Measurements from ENCODE around the gene SBNO2.
A peak's percentile ranks its signal among the peaks of the same experiment; 100 is the strongest.

SBNO2 gene

GRCh38 chr19:1221904-1222255 lies 47.8 kb upstream of the SBNO2 start:
- H3F3A ChIP-seq (ENCODE audit: low read depth) = no peaks in the 10 kb centered on the region
- no peaks in the 10 kb centered on the region for H3K9me3 ChIP-seq (ENCODE audit: insufficient read depth, low read depth, low read length)
- no peak overlapping the region for H3K4me2 ChIP-seq (ENCODE audit: low read depth, low read length, poor library complexity, severe bottlenecking)
- H3K9ac ChIP-seq (ENCODE audit: low read depth, low read length, poor library complexity, severe bottlenecking) = no peak overlapping the region
- no peaks in the 10 kb centered on the region for H3K4me1 ChIP-seq (ENCODE audit: insufficient read depth, low read length, poor library complexity, severe bottlenecking)
- no peaks in the 10 kb centered on the region for H3K27me3 ChIP-seq (ENCODE audit: insufficient read depth, low read length, poor library complexity, severe bottlenecking)
- TF ChIP-seq, protein P1, sequence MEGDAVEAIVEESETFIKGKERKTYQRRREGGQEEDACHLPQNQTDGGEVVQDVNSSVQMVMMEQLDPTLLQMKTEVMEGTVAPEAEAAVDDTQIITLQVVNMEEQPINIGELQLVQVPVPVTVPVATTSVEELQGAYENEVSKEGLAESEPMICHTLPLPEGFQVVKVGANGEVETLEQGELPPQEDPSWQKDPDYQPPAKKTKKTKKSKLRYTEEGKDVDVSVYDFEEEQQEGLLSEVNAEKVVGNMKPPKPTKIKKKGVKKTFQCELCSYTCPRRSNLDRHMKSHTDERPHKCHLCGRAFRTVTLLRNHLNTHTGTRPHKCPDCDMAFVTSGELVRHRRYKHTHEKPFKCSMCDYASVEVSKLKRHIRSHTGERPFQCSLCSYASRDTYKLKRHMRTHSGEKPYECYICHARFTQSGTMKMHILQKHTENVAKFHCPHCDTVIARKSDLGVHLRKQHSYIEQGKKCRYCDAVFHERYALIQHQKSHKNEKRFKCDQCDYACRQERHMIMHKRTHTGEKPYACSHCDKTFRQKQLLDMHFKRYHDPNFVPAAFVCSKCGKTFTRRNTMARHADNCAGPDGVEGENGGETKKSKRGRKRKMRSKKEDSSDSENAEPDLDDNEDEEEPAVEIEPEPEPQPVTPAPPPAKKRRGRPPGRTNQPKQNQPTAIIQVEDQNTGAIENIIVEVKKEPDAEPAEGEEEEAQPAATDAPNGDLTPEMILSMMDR (conservative IDR thresholded peaks at IDR 0.05; ENCODE audit: low read length) = no peak
- TF ChIP-seq EZH2phosphoT487 (IDR thresholded peaks at IDR 0.05; ENCODE audit: borderline replicate concordance) = no peak
- H3K9me2 ChIP-seq (replicated peaks; ENCODE audit: low read depth, low read length) = no peaks in the 10 kb centered on the region
- peaks cover 25% of the 10 kb centered on the region; the same call in 1 of the 2 replicates for H3K36me3 ChIP-seq (ENCODE audit: insufficient read depth, low read length)
- H2AFZ ChIP-seq (ENCODE audit: low read length) = no peak overlapping the region
- peaks cover 12% of the 10 kb centered on the region for H4K20me1 ChIP-seq (ENCODE audit: insufficient read depth, low read length, poor library complexity, severe bottlenecking)
- H3K4me3 ChIP-seq (ENCODE audit: low read length, poor library complexity, severe bottlenecking) = no peak overlapping the region
- H3K79me2 ChIP-seq (ENCODE audit: insufficient read depth, low read length) = peaks cover 25% of the 10 kb centered on the region; the same call in 1 of the 2 replicates

GRCh38 chr19:1220976-1221903 lies 47.2 kb upstream of the SBNO2 start:
- Histone ChIP-seq H3K27me3 (ENCODE audit: insufficient read depth, low read length, poor library complexity, severe bottlenecking) (no peaks in the 10 kb centered on the region), H3K79me2 (ENCODE audit: insufficient read depth, low read length) (peaks cover 32% of the 10 kb centered on the region; the same call in 1 of the 2 replicates), H3K9me2 (replicated peaks; ENCODE audit: low read depth, low read length) (no peaks in the 10 kb centered on the region), H3F3A (ENCODE audit: low read depth) (no peaks in the 10 kb centered on the region), H2AFZ (ENCODE audit: low read length) (no peak overlapping the region), H3K4me1 (ENCODE audit: insufficient read depth, low read length, poor library complexity, severe bottlenecking) (no peaks in the 10 kb centered on the region), H3K36me3 (ENCODE audit: insufficient read depth, low read length) (peaks cover 19% of the 10 kb centered on the region; the same call in 1 of the 2 replicates), H3K4me2 (ENCODE audit: low read depth, low read length, poor library complexity, severe bottlenecking) (no peak overlapping the region), H4K20me1 (ENCODE audit: insufficient read depth, low read length, poor library complexity, severe bottlenecking) (peaks cover 12% of the 10 kb centered on the region), H3K9me3 (ENCODE audit: insufficient read depth, low read depth, low read length) (no peaks in the 10 kb centered on the region), H3K4me3 (ENCODE audit: low read length, poor library complexity, severe bottlenecking) (no peak overlapping the region), H3K9ac (ENCODE audit: low read depth, low read length, poor library complexity, severe bottlenecking) (no peak overlapping the region)
- TF ChIP-seq, protein P1 (conservative IDR thresholded peaks at IDR 0.05; ENCODE audit: low read length) = peak; percentile 52
- no peak for TF ChIP-seq EZH2phosphoT487 (IDR thresholded peaks at IDR 0.05; ENCODE audit: borderline replicate concordance)

- Histone ChIP-seq H3K9ac (ENCODE audit: low read depth, low read length, poor library complexity, severe bottlenecking) (no peak overlapping the region), H3K9me2 (replicated peaks; ENCODE audit: low read depth, low read length) (no peaks in the 10 kb centered on the region), H4K20me1 (ENCODE audit: insufficient read depth, low read length, poor library complexity, severe bottlenecking) (peaks cover 12% of the 10 kb centered on the region), H2AFZ (ENCODE audit: low read length) (no peak overlapping the region), H3K27me3 (ENCODE audit: insufficient read depth, low read length, poor library complexity, severe bottlenecking) (no peaks in the 10 kb centered on the region), H3F3A (ENCODE audit: low read depth) (no peaks in the 10 kb centered on the region), H3K79me2 (ENCODE audit: insufficient read depth, low read length) (peaks cover 39% of the 10 kb centered on the region; the same call in 1 of the 2 replicates), H3K9me3 (ENCODE audit: insufficient read depth, low read depth, low read length) (no peaks in the 10 kb centered on the region), H3K36me3 (ENCODE audit: insufficient read depth, low read length) (peaks cover 19% of the 10 kb centered on the region; the same call in 1 of the 2 replicates), H3K4me3 (ENCODE audit: low read length, poor library complexity, severe bottlenecking) (no peak overlapping the region), H3K4me1 (ENCODE audit: insufficient read depth, low read length, poor library complexity, severe bottlenecking) (no peaks in the 10 kb centered on the region), H3K4me2 (ENCODE audit: low read depth, low read length, poor library complexity, severe bottlenecking) (no peak overlapping the region)
- TF ChIP-seq, protein P1 (conservative IDR thresholded peaks at IDR 0.05; ENCODE audit: low read length) = no peak
- TF ChIP-seq EZH2phosphoT487 (IDR thresholded peaks at IDR 0.05; ENCODE audit: borderline replicate concordance) = no peak
These were observed 46.4 kb upstream of the SBNO2 start for GRCh38 chr19:1220477-1220930.

All from Loucy (cell line).